HG03064 (cell line): ENCODE data around the gene TSSK6.

Source experiments
- ATAC-seq: cut with Tn5 transposase; IDR thresholded peaks from one replicate; pipeline ENCODE4 v1.9.1; 2021; ENCODE audit warnings: low read depth; ENCODE audit not compliant: unreplicated experiment

TSSK6 gene

GRCh38 chr19:19545707-19546106, 30.4 kb upstream of the TSSK6 start:
- ATAC-seq: no peak

DNA sequence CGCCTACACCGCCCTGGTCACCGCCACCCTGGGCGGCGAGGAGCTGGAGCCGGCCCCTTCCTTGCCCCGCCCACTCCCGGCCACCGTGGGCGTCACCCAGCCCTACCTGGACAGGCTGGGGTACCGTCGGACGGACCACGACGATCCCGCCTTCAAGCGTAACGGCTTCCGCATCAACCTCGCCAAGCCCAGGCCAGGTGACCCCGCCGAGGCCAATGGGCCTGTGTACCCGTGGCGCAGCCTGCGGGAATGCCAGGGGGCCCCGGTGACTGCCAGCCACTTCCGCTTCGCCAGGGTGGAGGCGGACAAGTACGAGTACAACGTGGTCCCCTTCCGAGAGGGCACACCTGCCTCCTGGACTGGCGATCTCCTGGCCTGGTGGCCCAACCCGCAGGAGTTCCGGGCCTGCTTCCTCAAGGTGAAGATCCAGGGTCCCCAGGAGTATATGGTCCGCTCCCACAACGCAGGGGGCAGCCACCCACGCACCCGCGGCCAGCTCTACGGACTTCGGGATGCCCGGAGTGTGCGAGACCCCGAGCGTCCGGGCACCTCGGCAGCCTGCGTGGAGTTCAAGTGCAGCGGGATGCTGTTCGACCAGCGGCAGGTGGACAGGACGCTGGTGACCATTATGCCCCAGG, 29.7 kb upstream of the TSSK6 start:
- ATAC-seq: no peak

DNA sequence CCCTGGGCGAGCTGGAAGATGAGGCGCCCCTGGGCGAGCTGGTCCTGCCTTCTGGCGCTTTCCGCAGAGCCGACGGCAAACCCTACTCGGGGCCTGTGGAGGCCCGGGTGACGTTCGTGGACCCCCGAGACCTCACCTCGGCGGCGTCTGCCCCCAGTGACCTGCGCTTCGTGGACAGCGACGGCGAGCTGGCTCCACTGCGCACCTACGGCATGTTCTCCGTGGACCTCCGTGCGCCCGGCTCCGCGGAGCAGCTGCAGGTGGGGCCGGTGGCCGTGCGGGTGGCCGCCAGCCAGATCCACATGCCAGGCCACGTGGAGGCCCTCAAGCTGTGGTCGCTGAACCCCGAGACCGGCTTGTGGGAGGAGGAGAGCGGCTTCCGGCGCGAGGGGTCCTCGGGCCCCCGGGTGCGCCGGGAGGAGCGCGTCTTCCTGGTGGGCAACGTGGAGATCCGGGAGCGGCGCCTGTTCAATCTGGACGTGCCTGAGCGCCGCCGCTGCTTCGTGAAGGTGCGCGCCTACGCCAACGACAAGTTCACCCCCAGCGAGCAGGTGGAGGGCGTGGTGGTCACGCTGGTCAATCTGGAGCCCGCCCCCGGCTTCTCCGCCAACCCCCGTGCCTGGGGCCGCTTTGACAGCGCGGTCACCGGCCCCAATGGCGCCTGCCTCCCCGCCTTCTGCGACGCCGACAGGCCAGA, 29.1 kb upstream of the TSSK6 start:
- ATAC-seq: no peak

DNA sequence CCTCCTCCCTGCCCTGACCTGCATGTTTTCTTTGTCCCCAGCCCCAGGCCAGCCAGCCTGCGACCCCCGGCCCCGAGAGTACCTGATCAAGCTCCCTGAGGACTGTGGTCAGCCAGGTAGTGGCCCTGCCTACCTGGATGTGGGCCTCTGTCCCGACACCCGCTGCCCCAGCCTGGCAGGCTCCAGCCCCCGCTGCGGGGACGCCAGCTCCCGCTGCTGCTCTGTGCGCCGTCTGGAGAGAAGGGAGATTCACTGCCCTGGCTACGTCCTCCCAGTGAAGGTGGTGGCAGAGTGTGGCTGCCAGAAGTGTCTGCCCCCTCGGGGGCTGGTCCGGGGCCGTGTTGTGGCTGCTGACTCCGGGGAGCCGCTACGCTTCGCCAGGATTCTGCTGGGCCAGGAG, 28.3 kb upstream of the TSSK6 start:
- ATAC-seq: no peak

GRCh38 chr19:19543101-19543500, 27.8 kb upstream of the TSSK6 start:
- no peak for ATAC-seq

GRCh38 chr19:19542507-19542906, 27.2 kb upstream of the TSSK6 start:
- ATAC-seq: no peak

DNA sequence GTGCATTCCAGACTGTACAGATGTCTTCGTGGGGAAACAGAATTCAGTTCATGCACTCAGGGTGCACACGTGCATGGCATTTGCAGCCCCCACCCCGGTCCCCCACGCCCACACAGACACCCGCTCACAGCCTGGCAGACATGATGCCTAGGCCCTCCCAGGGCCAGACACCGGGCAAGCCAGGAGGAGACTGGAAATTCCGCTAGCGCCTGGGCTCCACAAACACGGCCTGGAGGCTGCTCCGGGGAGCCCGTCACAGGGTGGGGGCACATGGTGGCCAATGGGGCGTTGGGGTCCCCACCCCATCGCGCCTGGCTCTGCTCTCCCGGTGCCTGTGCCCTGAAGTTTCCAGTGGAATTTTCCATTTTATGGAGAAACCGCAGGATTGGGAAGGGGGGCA, 26.3 kb upstream of the TSSK6 start:
- ATAC-seq: no peak

GRCh38 chr19:19540715-19541515, 25.6 kb upstream of the TSSK6 start:
- no peak for ATAC-seq

DNA sequence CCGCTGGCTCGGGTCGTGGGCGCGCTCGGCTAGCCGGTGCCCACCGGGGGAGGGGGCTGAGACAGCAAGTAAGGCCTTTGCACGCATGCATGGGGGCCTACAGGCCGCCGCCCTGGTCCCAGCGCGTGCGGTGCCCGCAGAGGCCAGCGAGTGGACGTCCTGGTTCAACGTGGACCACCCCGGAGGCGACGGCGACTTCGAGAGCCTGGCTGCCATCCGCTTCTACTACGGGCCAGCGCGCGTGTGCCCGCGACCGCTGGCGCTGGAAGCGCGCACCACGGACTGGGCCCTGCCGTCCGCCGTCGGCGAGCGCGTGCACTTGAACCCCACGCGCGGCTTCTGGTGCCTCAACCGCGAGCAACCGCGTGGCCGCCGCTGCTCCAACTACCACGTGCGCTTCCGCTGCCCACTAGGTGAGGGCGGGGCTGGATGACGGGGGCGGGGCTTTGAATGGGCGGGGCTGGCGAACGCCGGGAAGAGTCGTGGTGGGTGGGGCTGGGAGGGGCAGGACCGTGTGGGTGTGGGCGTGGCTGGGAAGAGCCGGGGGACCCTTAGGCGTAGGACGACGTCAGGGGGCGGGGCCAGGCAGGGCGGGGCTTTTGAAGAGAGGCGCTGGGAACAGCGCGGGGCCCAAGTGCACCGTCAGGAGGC, 24.8 kb upstream of the TSSK6 start:
- ATAC-seq: no peak

DNA sequence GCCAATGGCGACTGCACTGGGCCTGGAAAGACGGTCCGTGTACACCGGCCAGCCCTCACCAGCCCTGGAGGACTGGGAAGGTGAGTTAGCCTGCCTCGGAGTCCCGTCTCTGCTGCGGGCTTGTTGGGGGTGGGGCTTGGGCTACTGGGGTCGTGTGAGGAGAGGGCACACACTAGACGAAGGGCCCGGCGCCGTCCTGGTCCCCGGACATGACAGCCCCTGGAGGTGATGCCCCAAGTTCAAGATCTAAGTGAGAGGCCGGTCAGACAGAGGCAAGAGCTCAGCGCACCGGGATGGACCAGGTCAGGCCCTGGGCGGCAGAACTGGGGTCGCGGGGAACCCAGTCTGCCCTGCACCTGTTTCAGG, 24.3 kb upstream of the TSSK6 start:
- ATAC-seq: no peak

GRCh38 chr19:19538785-19539166, 23.4 kb upstream of the TSSK6 start:
- ATAC-seq: no peak

- ATAC-seq: no peak
Observed at GRCh38 chr19:19538061-19538784, 22.9 kb upstream of the TSSK6 start, which contains the start of gene CILP2. TSS of gene CILP2 (plus strand) at chr19:19538265. CDS start at chr19:19538350, 85 bp downstream.

DNA sequence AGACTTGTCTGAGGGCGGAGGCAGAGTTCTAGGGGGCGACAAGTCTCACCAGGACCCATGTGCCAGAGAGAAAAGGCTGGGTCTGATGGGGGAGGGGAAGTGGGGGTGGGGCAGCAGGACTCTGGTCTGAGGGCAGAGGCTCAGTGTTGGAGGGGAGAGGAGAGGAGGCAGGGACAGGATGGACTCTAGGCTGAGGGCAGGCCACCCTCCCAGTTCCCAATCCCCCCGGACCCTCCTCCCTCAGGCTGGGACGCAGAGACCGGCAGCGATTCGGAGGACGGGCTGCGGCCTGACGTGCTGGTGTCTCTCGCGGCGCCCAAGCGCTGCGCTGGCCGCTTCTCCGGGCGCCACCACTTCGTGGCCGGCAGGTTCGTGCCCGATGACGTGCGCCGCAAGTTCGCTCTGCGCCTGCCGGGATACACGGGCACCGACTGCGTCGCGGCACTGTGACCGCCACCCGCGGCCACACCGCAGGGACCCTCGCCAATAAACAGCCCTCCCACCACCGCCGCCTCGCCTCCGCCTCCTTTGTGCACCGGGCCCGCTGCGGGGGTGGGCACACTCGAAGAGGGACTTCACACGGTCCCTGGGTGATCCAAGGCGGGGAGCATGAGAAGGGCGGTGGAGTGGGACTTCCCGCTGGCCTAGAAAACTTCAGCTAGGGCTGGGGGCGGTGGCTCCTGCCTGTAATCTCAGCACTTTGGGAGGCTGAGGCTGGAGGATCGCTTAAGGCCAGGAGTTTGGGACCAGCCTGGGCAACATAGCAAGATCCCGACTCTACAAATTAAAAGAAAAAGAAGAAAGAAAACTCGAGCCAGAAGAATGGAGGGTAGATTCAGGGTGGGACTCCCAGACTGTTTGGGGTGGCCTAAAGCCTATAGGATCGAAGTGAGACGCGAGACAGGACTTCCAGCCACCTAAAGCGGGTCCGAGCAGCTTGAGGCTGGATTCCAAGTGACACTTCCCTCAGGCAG, 22.0 kb upstream of the TSSK6 start:
- no peak for ATAC-seq

DNA sequence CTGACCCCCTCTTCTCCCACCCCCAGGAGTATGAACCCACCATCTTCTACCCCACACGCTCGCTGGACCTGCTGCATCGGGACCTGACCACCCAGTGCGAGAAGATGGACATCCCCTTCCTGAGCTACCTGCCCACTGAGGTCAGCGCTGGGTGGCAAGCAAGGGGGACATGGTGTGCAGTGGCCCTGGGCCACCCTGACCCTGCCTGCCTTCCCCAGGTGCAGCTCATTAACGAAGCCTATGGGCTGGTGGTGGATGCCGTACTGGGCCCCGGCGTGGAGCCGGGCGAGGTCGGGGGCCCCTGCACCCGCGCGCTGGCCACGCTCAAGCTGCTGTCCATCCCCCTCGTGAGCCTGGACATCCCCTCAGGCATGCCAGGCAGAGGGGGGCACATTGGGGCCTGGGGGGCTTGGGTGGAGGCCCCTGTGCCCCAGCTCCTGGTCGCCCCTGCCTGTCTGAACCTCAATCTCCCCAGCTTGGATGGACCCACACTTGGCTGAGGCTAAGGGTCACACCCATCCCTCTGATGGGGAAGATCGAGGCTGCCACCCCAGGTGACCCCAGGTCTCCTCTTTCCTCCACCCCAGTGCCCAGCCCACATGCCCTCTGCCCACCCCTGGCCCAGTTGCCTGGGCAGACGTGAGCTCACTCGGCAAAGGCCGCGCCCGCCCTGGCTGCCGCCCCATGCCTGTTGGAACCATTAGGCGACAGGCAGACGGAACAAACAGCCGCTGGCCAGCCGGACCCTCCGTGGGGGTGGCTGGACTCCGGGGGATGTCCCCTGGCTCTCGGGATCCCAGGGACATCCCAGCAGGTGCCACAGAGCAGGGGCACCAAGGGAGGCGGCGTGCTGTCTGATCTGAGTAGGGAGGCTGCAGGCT, 20.2 kb upstream of the TSSK6 start:
- no peak for ATAC-seq

DNA sequence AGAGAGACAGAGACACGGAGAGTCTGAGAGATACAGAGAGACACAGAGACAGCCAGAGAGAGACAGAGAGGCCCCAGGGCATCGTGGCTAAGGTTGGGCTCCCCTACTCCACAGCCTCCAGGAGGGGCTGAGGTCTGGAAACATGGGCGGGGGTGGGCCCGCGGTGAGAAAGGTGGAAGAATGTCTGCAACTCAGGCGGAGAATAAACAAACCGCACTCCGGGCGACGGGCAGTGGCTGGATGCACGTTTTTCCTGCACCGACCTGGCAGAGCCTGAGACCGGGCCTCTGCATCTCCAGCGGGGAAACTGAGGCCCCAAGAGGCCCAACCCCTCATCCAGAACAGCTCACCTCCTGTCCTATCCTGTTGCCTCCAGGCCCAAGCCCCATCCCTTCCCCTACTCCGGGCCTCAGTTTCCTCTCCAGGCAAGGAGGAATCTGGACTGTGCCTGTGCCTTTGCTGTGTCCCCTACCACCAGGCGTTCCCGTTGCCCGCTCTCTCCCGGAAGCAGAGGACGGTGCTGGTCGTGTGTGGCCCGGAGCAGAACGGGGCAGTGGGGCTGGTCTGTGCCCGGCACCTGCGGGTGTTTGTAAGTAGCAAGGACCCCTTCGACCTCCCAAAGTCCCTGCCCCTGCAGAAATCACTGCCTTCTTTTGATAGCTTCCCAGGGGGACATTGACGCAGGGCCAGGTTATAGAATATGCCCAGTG, 19.4 kb upstream of the TSSK6 start:
- ATAC-seq: no peak

DNA sequence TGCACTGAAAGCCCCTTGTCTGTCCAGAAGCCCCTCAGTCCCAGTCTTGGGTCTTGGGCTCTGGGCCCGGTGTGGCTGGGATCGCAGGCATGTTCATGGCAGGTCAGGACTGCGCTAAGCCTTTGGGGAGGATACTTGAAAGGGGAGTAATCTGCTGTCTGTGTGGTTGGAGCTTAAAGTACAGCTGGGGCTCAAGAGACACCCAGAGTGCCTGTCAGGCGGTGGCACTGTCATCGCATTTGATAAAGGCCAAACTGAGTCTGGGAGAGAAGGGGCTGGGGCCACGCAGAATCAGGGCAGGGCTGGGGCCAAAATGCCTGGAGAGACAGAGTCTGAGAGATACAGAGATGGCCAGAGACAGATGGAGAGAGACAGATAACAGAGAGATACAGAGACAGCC, 18.5 kb upstream of the TSSK6 start:
- ATAC-seq: no peak

DNA sequence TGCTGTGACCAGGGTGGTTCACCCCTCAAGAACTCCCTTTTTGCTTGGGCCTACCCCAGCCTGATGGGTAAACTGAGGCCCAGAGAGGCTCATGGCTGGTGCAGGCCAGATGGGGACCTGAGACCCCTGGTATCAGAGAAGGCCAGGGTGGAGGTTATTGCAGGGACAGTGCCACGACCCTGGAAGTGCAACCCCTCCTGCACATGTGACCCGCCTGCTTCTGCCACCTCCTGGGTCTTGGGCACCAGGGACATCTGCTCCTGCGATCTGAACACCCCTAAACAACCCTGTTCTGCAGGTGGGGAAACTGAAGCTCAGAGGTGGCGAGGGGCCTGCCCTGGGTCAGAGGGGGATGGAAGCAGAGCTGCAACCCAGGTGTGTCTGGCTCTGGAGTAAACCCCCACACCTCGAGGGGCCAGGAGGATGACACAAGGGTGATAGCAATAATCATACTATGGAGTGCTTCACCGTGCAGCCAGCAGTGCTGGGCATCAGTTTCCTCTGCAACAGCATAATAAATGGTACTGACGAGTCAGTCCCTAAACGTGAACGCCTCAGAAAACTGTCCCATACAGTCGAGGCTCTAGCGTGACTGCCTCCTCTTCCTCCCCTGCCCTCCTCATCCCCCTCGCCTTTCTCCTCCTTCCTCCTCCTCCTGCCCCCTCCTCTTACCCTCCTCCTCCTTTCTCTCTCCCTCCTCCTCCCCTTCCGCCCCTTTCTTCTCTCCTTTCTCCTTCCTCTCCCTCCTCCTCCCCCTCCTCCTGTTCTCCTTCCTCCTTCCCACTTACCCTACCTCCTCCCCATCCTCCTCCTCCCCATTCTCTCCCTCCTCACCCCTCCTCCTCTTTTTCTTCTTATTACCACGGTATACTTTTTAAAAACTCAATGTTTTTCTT, 17.7 kb upstream of the TSSK6 start:
- ATAC-seq: no peak
